ENCODE measurements around the gene ZNF500.

The ZNF500 gene

DNA sequence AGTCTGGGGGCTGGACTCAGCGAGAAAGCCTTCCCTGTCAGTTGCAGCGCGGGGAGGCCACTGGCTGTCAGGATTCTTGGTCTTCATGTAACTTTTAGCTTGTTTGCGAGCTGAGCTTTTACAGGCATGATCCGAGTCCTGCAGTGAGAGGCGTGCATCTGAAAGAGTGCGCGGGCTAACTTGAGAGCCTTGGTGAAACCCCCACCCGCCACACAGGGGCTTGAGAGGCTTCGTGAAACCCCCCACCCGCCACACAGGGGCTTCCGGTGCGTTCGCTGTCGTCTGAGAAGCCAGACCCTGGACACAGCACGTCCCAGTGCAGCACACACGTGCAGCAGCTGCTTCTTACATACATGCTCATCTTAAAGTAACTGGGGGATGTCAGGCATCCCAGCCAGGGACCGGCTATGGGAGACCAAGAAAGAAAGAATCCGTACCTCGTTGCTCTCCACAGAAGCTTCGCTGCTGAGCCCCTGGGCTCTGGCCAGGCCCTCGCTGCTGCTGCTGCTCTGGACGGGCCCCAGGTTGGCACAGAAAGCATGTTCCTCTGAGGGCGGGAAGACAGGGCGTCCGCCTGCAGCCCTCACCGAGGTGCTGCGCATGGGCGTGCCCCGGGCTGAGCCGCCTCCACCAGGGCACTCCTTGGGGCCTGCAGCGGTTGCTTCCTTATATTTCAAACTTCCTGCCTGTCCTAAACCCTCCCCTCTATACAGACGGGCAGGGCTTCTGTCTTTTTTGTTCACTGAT lies 65.8 kb downstream of the ZNF500 start:
- DNase-seq, result no peak

DNA sequence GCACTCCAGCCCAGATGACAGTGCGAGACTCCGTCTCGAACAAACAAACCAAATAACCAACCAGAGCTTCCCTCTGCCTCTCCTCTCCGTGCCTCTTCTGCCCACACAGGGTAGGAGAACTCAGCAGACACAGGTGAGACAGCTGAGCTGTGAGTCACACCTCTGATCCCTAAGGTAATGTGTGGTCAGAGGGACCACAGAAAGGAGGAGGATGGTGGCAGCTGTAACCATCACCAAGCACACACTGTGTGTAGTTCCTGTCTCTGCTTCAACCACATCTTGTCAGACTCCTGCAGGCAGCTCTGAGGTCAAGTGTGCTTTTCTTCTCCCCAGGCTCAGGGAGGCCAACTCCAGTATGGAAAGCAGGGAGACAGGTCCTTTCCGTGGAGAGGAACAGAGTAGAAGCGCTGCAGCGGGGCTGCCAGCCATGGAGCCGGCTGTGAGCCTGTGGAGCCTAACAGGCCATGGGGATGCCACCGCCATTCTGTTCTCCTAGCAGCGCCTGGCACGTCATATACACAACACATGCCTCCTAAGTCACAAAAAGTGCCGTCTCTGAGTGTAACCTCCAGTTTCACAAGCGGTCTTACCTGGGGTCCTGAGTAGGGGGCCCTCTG lies 66.5 kb downstream of the ZNF500 start:
- no peak for DNase-seq

DNA sequence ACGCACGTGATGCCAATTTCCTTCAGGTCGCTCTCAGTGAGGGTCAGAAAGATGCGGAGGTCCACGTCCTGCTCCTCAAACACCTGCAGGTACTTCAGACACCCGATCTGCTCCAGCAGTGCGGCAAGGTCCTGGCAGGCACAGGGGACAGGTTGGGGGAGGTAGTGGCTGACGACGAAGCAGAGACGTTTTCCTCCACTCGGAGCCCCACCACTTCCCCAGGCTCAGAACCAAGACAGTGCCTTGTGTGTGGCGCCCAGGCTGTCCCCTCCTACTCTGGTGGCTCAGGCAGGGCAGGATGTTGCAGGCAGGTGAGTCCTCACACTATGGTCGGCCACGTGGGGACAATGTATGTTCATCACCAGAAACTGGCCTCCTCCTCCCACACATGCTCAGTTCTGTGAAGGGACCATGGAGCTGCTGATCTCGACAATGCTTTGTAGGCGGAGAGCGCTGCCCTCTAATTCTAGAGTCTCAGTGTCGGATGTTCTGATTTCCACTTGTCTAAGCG lies 67.9 kb downstream of the ZNF500 start:
- DNase-seq, result no peak

DNA sequence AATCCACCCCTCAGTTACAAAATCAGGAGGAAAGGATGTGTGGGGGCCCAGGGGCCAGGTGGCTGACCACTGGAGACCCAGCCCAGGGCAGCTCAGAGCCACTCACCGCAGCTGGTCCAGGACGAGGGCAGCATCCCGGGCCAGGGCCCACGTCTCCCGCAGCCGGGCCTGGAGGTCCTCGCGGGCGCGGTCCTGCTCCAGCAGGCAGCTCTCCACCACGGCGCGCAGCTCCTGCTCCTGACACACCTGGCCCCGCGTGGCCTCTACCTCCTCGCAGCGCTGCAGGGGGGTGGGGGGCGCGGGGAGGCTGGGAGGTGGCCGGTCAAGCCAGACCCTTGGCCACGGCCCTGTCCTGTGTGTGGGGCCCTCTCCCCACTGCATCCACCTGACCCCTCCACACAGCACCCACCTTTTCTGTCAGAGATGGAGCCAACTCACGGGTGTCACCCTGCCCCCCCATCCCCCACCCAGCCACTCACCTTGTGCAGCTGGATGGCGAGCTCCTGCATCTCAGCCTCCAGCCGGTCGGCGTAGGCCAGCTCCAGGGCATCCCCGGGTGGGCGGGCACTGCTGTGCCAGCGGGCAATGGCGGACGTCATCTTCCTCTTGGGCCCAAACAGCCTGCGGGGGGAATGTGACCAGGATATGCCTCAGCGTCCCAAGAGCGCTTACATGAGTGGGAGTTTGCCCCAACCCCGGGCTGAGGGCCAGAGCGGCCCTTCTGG lies 68.5 kb downstream of the ZNF500 start:
- DNase-seq, result no peak
